ENCODE measurements around the gene ATF7IP.

- no peak for TF ChIP-seq CTCF (IDR thresholded peaks at IDR 0.05)
- no peak for TF ChIP-seq POLR2A (IDR thresholded peaks at IDR 0.05)
Measured at GRCh38 chr12:14435627-14436026, 70.1 kb downstream of the ATF7IP start.
